RWPE2 (cell line): ENCODE data around the gene KRTAP10-6.

ENCODE experiments used
- ATAC-seq: fragments of 200-7000 bp; cut with Tn5 transposase; 3 replicates; pipeline ENCODE4 v1.9.1; 2021; ENCODE audit warnings: low read depth
- DNase-seq: peaks from one replicate; pipeline ENCODE4 v3.0.0-alpha.2; 2020; ENCODE audit warnings: low spot score
- H3K27ac ChIP-seq: fragments of 450-650 bp; 2 replicates; pipeline ENCODE4 v1.5.1; 2017; ENCODE audit warnings: mild to moderate bottlenecking; ENCODE audit not compliant: poor library complexity, severe bottlenecking
- H3K27me3 ChIP-seq: fragments of 250-450 bp; sonication (Bioruptor Pico); 2 replicates; pipeline ENCODE4 v1.5.1; 2021; ENCODE audit warnings: mild to moderate bottlenecking, moderate library complexity; ENCODE audit not compliant: insufficient read depth, poor library complexity, severe bottlenecking
- H3K36me3 ChIP-seq: fragments of 250-450 bp; sonication (Bioruptor Pico); 2 replicates; pipeline ENCODE4 v1.5.1; 2020; ENCODE audit warnings: low read depth, mild to moderate bottlenecking, moderate library complexity
- H3K4me1 ChIP-seq: fragments of 250-450 bp; sonication (Bioruptor Pico); 2 replicates; pipeline ENCODE4 v1.5.1; 2021; ENCODE audit warnings: mild to moderate bottlenecking, moderate library complexity; ENCODE audit not compliant: insufficient read depth, poor library complexity, severe bottlenecking
- H3K4me3 ChIP-seq: fragments of 250-450 bp; sonication (Bioruptor Pico); 2 replicates; pipeline ENCODE4 v1.5.1; 2021; ENCODE audit warnings: mild to moderate bottlenecking, moderate library complexity; ENCODE audit not compliant: severe bottlenecking
- H3K9me3 ChIP-seq: fragments of 250-450 bp; sonication (Bioruptor Pico); 2 replicates; pipeline ENCODE4 v1.5.1; 2021; ENCODE audit warnings: mild to moderate bottlenecking, moderate library complexity; ENCODE audit not compliant: severe bottlenecking
- CTCF ChIP-seq: fragments of 450-650 bp; IDR thresholded peaks from one replicate; pipeline ENCODE4 v1.5.1; 2017; ENCODE audit warnings: mild to moderate bottlenecking, moderate library complexity; ENCODE audit not compliant: poor library complexity, severe bottlenecking

KRTAP10-6 gene

GRCh38 chr21:44616591-44616926 is 24.3 kb upstream of the KRTAP10-6 start:
- no peaks in the 10 kb centered on the region for H3K4me1 ChIP-seq
- no peak for TF ChIP-seq CTCF
- H3K4me3 ChIP-seq = no peak overlapping the region
- peaks cover 21% of the 10 kb centered on the region for H3K27me3 ChIP-seq
- no peak overlapping the region for H3K27ac ChIP-seq
- peak; percentile 44; the same call in 1 of the 3 replicates for ATAC-seq
- H3K9me3 ChIP-seq = no peaks in the 10 kb centered on the region
- H3K36me3 ChIP-seq = no peaks in the 10 kb centered on the region
- no peak for DNase-seq

GRCh38 chr21:44615911-44616590 is 23.7 kb upstream of the KRTAP10-6 start:
- Histone ChIP-seq H3K9me3 (no peaks in the 10 kb centered on the region), H3K4me1 (no peaks in the 10 kb centered on the region), H3K36me3 (no peaks in the 10 kb centered on the region), H3K4me3 (no peak overlapping the region), H3K27me3 (peaks cover 21% of the 10 kb centered on the region), H3K27ac (no peak overlapping the region)
- TF ChIP-seq CTCF = no peak
- ATAC-seq (no peak), DNase-seq (no peak)

GRCh38 chr21:44615466-44615865 is 23.2 kb upstream of the KRTAP10-6 start:
- Histone ChIP-seq H3K4me1 (no peaks in the 10 kb centered on the region), H3K4me3 (no peak overlapping the region), H3K27ac (no peak overlapping the region), H3K36me3 (no peaks in the 10 kb centered on the region), H3K9me3 (no peaks in the 10 kb centered on the region), H3K27me3 (peaks cover 21% of the 10 kb centered on the region)
- ATAC-seq (no peak), DNase-seq (no peak)
- TF ChIP-seq CTCF = no peak

- no peak for ATAC-seq
These were observed 22.7 kb upstream of the KRTAP10-6 start for GRCh38 chr21:44614961-44615391.

More at GRCh38 chr21:44614961-44615391, 22.7 kb upstream of the KRTAP10-6 start:
- Histone ChIP-seq H3K4me1 (no peaks in the 10 kb centered on the region), H3K36me3 (no peaks in the 10 kb centered on the region), H3K4me3 (no peak overlapping the region), H3K27me3 (peaks cover 21% of the 10 kb centered on the region), H3K27ac (no peak overlapping the region), H3K9me3 (no peaks in the 10 kb centered on the region)
- TF ChIP-seq CTCF = no peak
- no peak for DNase-seq
